Neural progenitor cell (in vitro differentiated cells): ENCODE data around the gene MYH7. TPM values are rescaled to one million over a fixed set of nuclear protein-coding genes. Genes with fewer than 3 reads are reported as not detected.

ENCODE experiments used
- DNase-seq: peaks from one replicate; pipeline ENCODE4 v3.0.0-alpha.2; 2016; ENCODE audit warnings: low spot score
- H2AFZ ChIP-seq: fragments of 200-600 bp; sonication (generic); replicated peaks from 2 replicates; pipeline ENCODE4 v1.6.1; 2016; ENCODE audit warnings: antibody characterized with exemption
- H3F3A ChIP-seq: fragments of 200-600 bp; sonication (generic); 2 replicates; pipeline ENCODE4 v1.6.1; 2016; ENCODE audit warnings: antibody characterized with exemption, low read depth
- H3K27ac ChIP-seq: fragments of 200-600 bp; sonication (generic); 2 replicates; pipeline ENCODE4 v1.5.1; 2016; ENCODE audit warnings: mild to moderate bottlenecking
- H3K27me3 ChIP-seq: fragments of 200-600 bp; sonication (generic); 2 replicates; pipeline ENCODE4 v1.6.1; 2016; ENCODE audit warnings: mild to moderate bottlenecking, moderate library complexity
- H3K36me3 ChIP-seq: fragments of 200-600 bp; sonication (generic); 2 replicates; pipeline ENCODE4 v1.5.1; 2016
- H3K4me1 ChIP-seq: fragments of 200-600 bp; sonication (generic); 2 replicates; pipeline ENCODE4 v1.6.1; 2016; ENCODE audit warnings: mixed run types
- H3K4me2 ChIP-seq: fragments of 200-600 bp; sonication (generic); 2 replicates; pipeline ENCODE4 v1.6.1; 2016
- H3K4me3 ChIP-seq: fragments of 200-600 bp; sonication (generic); 2 replicates; pipeline ENCODE4 v1.5.1; 2016
- H3K79me2 ChIP-seq: fragments of 200-600 bp; sonication (generic); 2 replicates; pipeline ENCODE4 v1.6.1; 2016; ENCODE audit warnings: low read depth
- H3K9ac ChIP-seq: fragments of 200-600 bp; sonication (generic); 2 replicates; pipeline ENCODE4 v1.6.1; 2016
- H3K9me3 ChIP-seq: fragments of 200-600 bp; sonication (generic); 2 replicates; pipeline ENCODE4 v1.5.1; 2016; ENCODE audit warnings: low read depth
- H4K20me1 ChIP-seq: fragments of 200-600 bp; sonication (generic); 2 replicates; pipeline ENCODE4 v1.6.1; 2016; ENCODE audit warnings: low read depth
- H3K27ac Mint-ChIP-seq: 3 replicates; pipeline ENCODE4 v1.8.0; 2021; ENCODE audit warnings: mixed read lengths
- H3K27me3 Mint-ChIP-seq: 2 replicates; pipeline ENCODE4 v1.8.0; 2022; ENCODE audit warnings: low read depth, mild to moderate bottlenecking, inconsistent platforms, moderate library complexity, mixed read lengths; ENCODE audit not compliant: insufficient read depth
- H3K36me3 Mint-ChIP-seq: 3 replicates; pipeline ENCODE4 v1.8.0; 2021; ENCODE audit warnings: mixed read lengths
- H3K4me1 Mint-ChIP-seq: 3 replicates; pipeline ENCODE4 v1.8.0; 2021; ENCODE audit warnings: mixed read lengths
- H3K4me3 Mint-ChIP-seq: 3 replicates; pipeline ENCODE4 v1.8.0; 2021; ENCODE audit warnings: mild to moderate bottlenecking, moderate library complexity, mixed read lengths
- H3K9me3 Mint-ChIP-seq: 3 replicates; pipeline ENCODE4 v1.8.0; 2020; ENCODE audit warnings: mixed read lengths
- EZH2 ChIP-seq: fragments of 200-600 bp; sonication (generic); IDR thresholded peaks from 2 replicates; pipeline ENCODE4 v1.6.1; 2017; ENCODE audit warnings: antibody characterized with exemption, mild to moderate bottlenecking, moderate library complexity
- EZH2phosphoT487 ChIP-seq: fragments of 200-600 bp; sonication (generic); IDR thresholded peaks from 2 replicates; pipeline ENCODE4 v1.6.1; 2017; ENCODE audit warnings: antibody characterized with exemption
- total RNA-seq: library from RNA; depleted of rRNA; stranded (reverse); fragments of >200 nt; gene quantifications from 2 replicates; pipeline ENCODE4 v1.2.3, GENCODE V29; 2015; ENCODE audit warnings: low replicate concordance
- TF ChIP-seq, protein P1 (sequence below): fragments of 200-600 bp; sonication (generic); IDR thresholded peaks from 2 replicates; pipeline ENCODE4 v1.5.1; 2017; ENCODE audit warnings: antibody characterized with exemption, mild to moderate bottlenecking

Gene MYH7
- total RNA-seq, 1 donor from 2014 or later: not detected

DNA sequence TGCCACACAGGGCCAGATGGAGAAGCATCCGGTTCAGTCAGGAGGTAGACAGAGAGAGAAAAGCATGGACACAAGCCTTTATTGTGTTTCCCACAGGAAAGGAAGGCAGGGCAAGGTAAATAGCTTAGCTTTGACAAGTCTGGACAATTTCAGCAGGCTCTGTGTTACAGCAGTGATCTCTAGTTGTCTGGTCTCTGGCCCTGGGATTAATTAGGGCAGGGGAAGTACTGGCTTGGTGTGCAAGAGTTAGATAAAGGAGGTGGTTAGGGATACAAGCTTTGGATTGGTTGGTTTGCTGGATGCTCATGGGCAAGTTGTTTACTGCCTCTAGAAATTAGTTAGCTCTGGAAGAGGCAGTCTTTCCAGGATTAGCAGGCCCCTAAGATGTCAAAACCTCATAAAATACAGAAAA, 19.0 kb upstream of the MYH7 start:
- no peak for DNase-seq
- H3K27ac Mint-ChIP-seq: no peak overlapping the region

GRCh38 chr14:23452237-23452636, 16.8 kb upstream of the MYH7 start:
- Histone ChIP-seq H3K4me2 (no peak overlapping the region), H3K27me3 (no peaks in the 10 kb centered on the region), H3K79me2 (no peaks in the 10 kb centered on the region), H3K4me3 (no peak overlapping the region), H3K9me3 (peaks cover 5% of the 10 kb centered on the region), H3K4me1 (peaks cover 9% of the 10 kb centered on the region), H2AFZ (no peak overlapping the region), H4K20me1 (no peaks in the 10 kb centered on the region), H3K36me3 (no peaks in the 10 kb centered on the region), H3K27ac (no peak overlapping the region), H3F3A (peaks cover 4% of the 10 kb centered on the region), H3K9ac (no peak overlapping the region)
- Mint-ChIP-seq H3K9me3 (no peaks in the 10 kb centered on the region), H3K36me3 (no peaks in the 10 kb centered on the region), H3K4me3 (no peak overlapping the region), H3K27me3 (peaks cover 5% of the 10 kb centered on the region), H3K27ac (no peak overlapping the region), H3K4me1 (no peaks in the 10 kb centered on the region)
- TF ChIP-seq, protein P1, sequence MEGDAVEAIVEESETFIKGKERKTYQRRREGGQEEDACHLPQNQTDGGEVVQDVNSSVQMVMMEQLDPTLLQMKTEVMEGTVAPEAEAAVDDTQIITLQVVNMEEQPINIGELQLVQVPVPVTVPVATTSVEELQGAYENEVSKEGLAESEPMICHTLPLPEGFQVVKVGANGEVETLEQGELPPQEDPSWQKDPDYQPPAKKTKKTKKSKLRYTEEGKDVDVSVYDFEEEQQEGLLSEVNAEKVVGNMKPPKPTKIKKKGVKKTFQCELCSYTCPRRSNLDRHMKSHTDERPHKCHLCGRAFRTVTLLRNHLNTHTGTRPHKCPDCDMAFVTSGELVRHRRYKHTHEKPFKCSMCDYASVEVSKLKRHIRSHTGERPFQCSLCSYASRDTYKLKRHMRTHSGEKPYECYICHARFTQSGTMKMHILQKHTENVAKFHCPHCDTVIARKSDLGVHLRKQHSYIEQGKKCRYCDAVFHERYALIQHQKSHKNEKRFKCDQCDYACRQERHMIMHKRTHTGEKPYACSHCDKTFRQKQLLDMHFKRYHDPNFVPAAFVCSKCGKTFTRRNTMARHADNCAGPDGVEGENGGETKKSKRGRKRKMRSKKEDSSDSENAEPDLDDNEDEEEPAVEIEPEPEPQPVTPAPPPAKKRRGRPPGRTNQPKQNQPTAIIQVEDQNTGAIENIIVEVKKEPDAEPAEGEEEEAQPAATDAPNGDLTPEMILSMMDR: no peak
- no peak for TF ChIP-seq EZH2phosphoT487
- no peak for TF ChIP-seq EZH2
- no peak for DNase-seq

More for the DNA sequence above, 19.0 kb upstream of the MYH7 start:
- H3K9ac ChIP-seq: no peak overlapping the region
- H3K4me3 Mint-ChIP-seq: no peak overlapping the region
- H3K9me3 ChIP-seq: peaks cover 5% of the 10 kb centered on the region
- H3K36me3 ChIP-seq: no peaks in the 10 kb centered on the region
- no peaks in the 10 kb centered on the region for H3K27me3 Mint-ChIP-seq
- no peak overlapping the region for H3K4me3 ChIP-seq
- peaks cover 4% of the 10 kb centered on the region for H3F3A ChIP-seq
- H3K9me3 Mint-ChIP-seq: no peaks in the 10 kb centered on the region
- no peaks in the 10 kb centered on the region for H4K20me1 ChIP-seq
- no peaks in the 10 kb centered on the region for H3K79me2 ChIP-seq
- no peak overlapping the region for H2AFZ ChIP-seq
- H3K27me3 ChIP-seq: no peaks in the 10 kb centered on the region
- TF ChIP-seq, protein P1: no peak
- TF ChIP-seq EZH2phosphoT487 (no peak), EZH2 (no peak)
- peaks cover 9% of the 10 kb centered on the region for H3K4me1 ChIP-seq
- H3K36me3 Mint-ChIP-seq: no peaks in the 10 kb centered on the region
- H3K4me1 Mint-ChIP-seq: no peaks in the 10 kb centered on the region
- no peak overlapping the region for H3K27ac ChIP-seq
- H3K4me2 ChIP-seq: no peak overlapping the region

DNA sequence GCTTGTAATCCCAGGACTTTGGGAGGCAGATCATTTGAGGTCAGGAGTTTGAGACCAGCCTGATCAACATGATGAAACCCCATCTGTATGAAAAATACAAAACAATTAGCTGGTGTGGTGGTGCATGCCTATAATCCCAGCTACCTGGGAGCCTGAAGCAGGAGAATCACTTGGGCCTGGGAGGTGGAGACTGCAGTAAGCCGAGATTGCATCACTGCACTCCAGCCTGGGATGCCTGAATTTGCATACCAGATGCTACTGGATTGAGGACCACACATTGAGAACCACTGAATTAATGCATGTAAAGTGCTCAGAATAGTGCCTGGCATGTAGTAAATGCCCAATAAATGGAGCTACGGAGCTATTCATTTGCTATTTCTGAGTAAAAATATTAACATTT, 14.9 kb upstream of the MYH7 start:
- Histone ChIP-seq H3K4me3 (no peak overlapping the region), H2AFZ (no peak overlapping the region), H3F3A (peaks cover 4% of the 10 kb centered on the region), H4K20me1 (no peaks in the 10 kb centered on the region), H3K36me3 (no peaks in the 10 kb centered on the region), H3K9ac (no peak overlapping the region), H3K79me2 (no peaks in the 10 kb centered on the region), H3K4me2 (no peak overlapping the region), H3K4me1 (peaks cover 9% of the 10 kb centered on the region), H3K27me3 (no peaks in the 10 kb centered on the region), H3K9me3 (peaks cover 5% of the 10 kb centered on the region), H3K27ac (no peak overlapping the region)
- Mint-ChIP-seq H3K9me3 (no peaks in the 10 kb centered on the region), H3K36me3 (no peaks in the 10 kb centered on the region), H3K4me1 (no peaks in the 10 kb centered on the region), H3K27me3 (peaks cover 5% of the 10 kb centered on the region), H3K4me3 (no peak overlapping the region), H3K27ac (no peak overlapping the region)
- TF ChIP-seq, protein P1: no peak
- TF ChIP-seq EZH2phosphoT487 (no peak), EZH2 (no peak)
- DNase-seq: no peak
